Stomach (tissue), 9 donors: ENCODE data around the gene SLC7A14. TPM values are rescaled to one million over a fixed set of nuclear protein-coding genes. Genes with fewer than 3 reads are reported as not detected.
A peak's percentile ranks its signal among the peaks of the same experiment; 100 is the strongest.

Experiments
- DNase-seq, 2 donors: peaks; one replicate each; pipeline versions ENCODE4 v3.0.0 to v3.0.0-alpha.2; 2013 to 2019
- H3K27ac ChIP-seq, 5 donors: fragments of 200-600 bp in 4 of 5; sonication (generic) in 4 of 5; one replicate each; pipeline ENCODE4 v1.5.1; 2013 to 2019; ENCODE audit warnings: mild to moderate bottlenecking in 1 of 5, moderate library complexity in 1 of 5
- H3K27me3 ChIP-seq, 3 donors: fragments of 200-600 bp; sonication (generic); one replicate each; pipeline ENCODE4 v1.5.1; 2017 to 2019; ENCODE audit warnings: mixed run types in 1 of 3
- H3K36me3 ChIP-seq, 4 donors: fragments of 200-600 bp; sonication (generic); 1 replicate in 3 of 4; 2 replicates in 1 of 4; pipeline ENCODE4 v1.5.1; 2016 to 2019
- H3K4me1 ChIP-seq, 4 donors: fragments of 200-600 bp; sonication (generic); one replicate each; pipeline ENCODE4 v1.5.1; 2016 to 2019
- H3K4me3 ChIP-seq, 4 donors: fragments of 200-600 bp; sonication (generic) in 3 of 4; one replicate each; pipeline ENCODE4 v1.5.1; 2016 to 2019; ENCODE audit warnings: mild to moderate bottlenecking in 1 of 4
- H3K9me3 ChIP-seq, 4 donors: fragments of 200-600 bp; sonication (generic); one replicate each; pipeline ENCODE4 v1.5.1; 2016 to 2019
- CTCF ChIP-seq, 7 experiments: fragments of 450-650 bp in 4 of 7; fragments of 200-600 bp in 3 of 7; sonication (generic) in 3 of 7; IDR thresholded peaks; one replicate each; pipeline ENCODE4 v1.5.1; 2016 to 2019; ENCODE audit warnings: antibody characterized with exemption in 7 of 7, control low read depth in 2 of 7, mild to moderate bottlenecking in 1 of 7
- EP300 ChIP-seq: sonication (generic); formaldehyde crosslinking; IDR thresholded peaks from one replicate; pipeline ENCODE4 v1.6.1; 2017; ENCODE audit warnings: antibody characterized with exemption
- POLR2A ChIP-seq, 4 donors: fragments of 450-650 bp; IDR thresholded peaks; one replicate each; pipeline ENCODE4 v1.6.1; 2016; ENCODE audit warnings: antibody characterized with exemption in 4 of 4, control low read depth in 2 of 4, mild to moderate bottlenecking in 1 of 4, moderate library complexity in 1 of 4
- POLR2AphosphoS5 ChIP-seq, 3 donors: sonication (generic); formaldehyde crosslinking; IDR thresholded peaks; one replicate each; pipeline ENCODE4 v1.6.1; 2016; ENCODE audit warnings: antibody characterized with exemption in 3 of 3
- WGBS, 5 donors: extraction: QIAGEN DNeasy Blood & Tissue Kit in 3 of 5; methylation state at CpG; one replicate each; pipeline versions ENCODE4 v1.1.5 to v1.1.7; 2013 to 2018; 5-methylcytosine and 5-hydroxymethylcytosine counted together
- intact Hi-C: fragments of 100-400 bp; cut with DNase I; formaldehyde crosslinking; loops from one replicate; pipeline ENCODE4 v1.15.1; 2023; ENCODE audit warnings: low total_unique reads
- polyA plus RNA-seq, 3 donors: library from polyadenylated mRNA; stranded (reverse); fragments of 200-250 nt; gene quantifications; one replicate each; pipeline ENCODE4 v1.2.3, GENCODE V29; 2013
- total RNA-seq, 5 donors: library from RNA; depleted of rRNA; stranded (reverse); fragments of >200 nt; gene quantifications; one replicate each; pipeline versions ENCODE4 v1.1.0 to v1.2.3, GENCODE V29; 2014 to 2016
- donor health status: healthy with polysubstance abuse.
- donor health status: Bipolar disorder and iron deficiency.
- donor health status: healthy.

SLC7A14 gene
- total and polyA plus RNA-seq, 8 donors = 0.10 to 2.4 (median 0.43) TPM; not detected in 5

DNA sequence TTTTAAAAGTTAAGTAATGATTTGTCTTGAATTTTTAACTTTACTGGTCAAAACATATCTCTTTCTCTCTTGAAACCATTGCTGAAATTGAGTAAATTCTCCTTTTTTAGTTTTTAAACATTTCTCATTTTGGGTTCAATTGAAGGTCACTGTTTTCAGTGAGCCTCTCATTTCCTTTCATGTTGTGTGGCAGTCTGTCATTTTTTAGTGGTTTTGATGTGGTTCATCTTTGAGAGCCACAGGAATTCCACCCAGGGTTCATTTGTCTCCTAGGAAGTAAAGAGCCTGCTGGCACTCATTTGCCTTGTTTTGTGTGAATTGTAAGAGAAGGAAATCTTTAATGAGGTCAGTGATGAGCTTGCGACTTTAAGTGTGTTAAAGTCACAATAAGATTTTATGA lies 156.8 kb downstream of the SLC7A14 start:
- Histone ChIP-seq H3K27me3 (no peaks in the 10 kb centered on the region), H3K4me3 (no peak overlapping the region), H3K4me1 (no peaks in the 10 kb centered on the region), H3K36me3 (peaks cover 0 to 3% (median 0%) of the 10 kb centered on the region in 4 donors), H3K9me3 (no peaks in the 10 kb centered on the region), H3K27ac (no peak overlapping the region)
- TF ChIP-seq CTCF (IDR thresholded peaks at IDR 0.05) (no peak), POLR2A (IDR thresholded peaks at IDR 0.05) (no peak), EP300 (no peak), POLR2AphosphoS5 (IDR thresholded peaks at IDR 0.05) (no peak)
- intact Hi-C loops = no loop called here
- DNase-seq = no peak
- WGBS, 5 donors = 79 to 93% (median 90%) methylated on average over 1 of the region's 1 CpG

GRCh38 chr3:170428095-170428494 lies 157.8 kb downstream of the SLC7A14 start:
- TF ChIP-seq EP300 = no peak
- TF ChIP-seq POLR2A (IDR thresholded peaks at IDR 0.05) = no peak
- no peak for TF ChIP-seq POLR2AphosphoS5 (IDR thresholded peaks at IDR 0.05)
- TF ChIP-seq CTCF (IDR thresholded peaks at IDR 0.05) = no peak
- H3K27ac ChIP-seq = no peak overlapping the region

DNA sequence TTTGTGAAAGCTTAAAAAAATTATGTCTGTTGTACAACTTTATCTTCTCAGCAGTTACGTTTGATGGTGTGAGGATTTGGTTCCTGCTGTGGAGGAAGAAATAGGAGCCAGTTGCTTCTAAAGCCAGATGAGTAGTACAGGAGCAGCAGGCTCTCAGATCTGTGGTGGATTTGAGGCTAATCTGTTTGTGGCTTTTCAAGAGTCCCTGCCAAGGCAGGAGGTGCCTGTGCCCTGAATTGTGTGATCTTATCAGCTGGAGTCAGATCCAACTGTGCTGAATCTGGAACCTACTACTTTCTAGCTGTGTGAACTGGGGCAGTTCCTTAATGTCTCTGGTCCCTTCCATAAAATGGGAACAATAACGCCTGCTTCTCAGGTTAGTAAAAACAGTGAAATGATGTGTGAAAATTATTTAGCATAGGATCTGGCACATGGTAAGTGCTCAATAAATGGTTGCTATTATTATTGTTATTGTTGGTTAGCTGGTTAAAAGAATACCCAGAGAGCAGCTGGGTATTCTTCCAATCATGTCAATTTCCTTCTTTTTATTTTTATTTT lies 159.6 kb downstream of the SLC7A14 start:
- H3K36me3 ChIP-seq = peaks cover 0 to 5% (median 0%) of the 10 kb centered on the region in 4 donors
- intact Hi-C loops = no loop called here
- no peak overlapping the region for H3K4me3 ChIP-seq
- H3K27me3 ChIP-seq = no peaks in the 10 kb centered on the region
- TF ChIP-seq CTCF (IDR thresholded peaks at IDR 0.05) = no peak
- TF ChIP-seq POLR2A (IDR thresholded peaks at IDR 0.05) = no peak
- no peak for TF ChIP-seq EP300
- no peak for TF ChIP-seq POLR2AphosphoS5 (IDR thresholded peaks at IDR 0.05)
- H3K9me3 ChIP-seq = no peaks in the 10 kb centered on the region
- no peaks in the 10 kb centered on the region for H3K4me1 ChIP-seq
- H3K27ac ChIP-seq = no peak overlapping the region
- DNase-seq = no peak
- WGBS, 5 donors = 57 to 77% (median 68%) methylated on average over 2 of the region's 2 CpGs

More at GRCh38 chr3:170428095-170428494, 157.8 kb downstream of the SLC7A14 start:
- WGBS, 5 donors = 61 to 77% (median 74%) methylated on average over 2 of the region's 2 CpGs
- H3K27me3 ChIP-seq = no peaks in the 10 kb centered on the region
- peaks cover 0 to 5% (median 0%) of the 10 kb centered on the region in 4 donors for H3K36me3 ChIP-seq
- no peaks in the 10 kb centered on the region for H3K4me1 ChIP-seq
- intact Hi-C loops = no loop called here
- DNase-seq = no peak
- H3K9me3 ChIP-seq = no peaks in the 10 kb centered on the region
- no peak overlapping the region for H3K4me3 ChIP-seq

DNA sequence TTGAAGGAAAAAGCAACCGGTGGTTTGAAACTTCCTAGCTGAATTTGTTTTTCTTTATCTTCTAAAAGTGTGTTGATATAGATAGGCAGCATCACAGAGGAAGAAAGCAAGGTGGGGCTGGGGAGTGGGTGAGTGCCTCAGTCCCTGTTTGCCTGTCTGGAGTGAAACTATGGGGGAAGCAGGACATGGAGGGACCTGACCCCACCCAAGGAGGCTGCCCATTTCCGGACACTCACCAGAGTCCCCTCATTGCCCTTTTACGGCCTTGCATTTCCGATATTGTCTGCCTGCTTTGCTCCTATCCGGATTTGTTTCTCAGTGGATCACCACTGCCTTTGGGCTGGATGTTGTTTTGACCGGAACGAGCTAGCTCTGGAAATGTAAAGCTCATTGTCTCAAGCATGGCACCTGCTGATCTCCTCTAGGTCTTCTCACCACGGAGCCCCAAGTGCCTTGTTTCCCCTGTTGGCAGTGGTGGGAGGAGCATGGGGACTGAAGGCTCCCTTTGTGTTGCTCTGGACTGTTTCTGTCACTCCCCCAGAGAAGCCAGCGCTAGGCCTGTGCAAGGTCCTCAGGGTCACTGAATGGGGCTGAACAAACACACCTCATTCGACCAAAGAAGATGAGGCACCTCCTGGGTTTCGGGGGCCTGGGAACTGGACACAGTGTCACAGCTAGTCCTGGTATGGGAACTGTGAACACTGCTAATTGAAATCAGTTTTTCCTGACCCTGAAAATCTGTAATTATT lies 160.2 kb downstream of the SLC7A14 start:
- intact Hi-C loops = no loop called here
- DNase-seq = peak in 1 of 2 donors; percentile 33
- no peaks in the 10 kb centered on the region for H3K9me3 ChIP-seq
- 58 to 71% (median 66%) methylated on average over 11 of the region's 11 CpGs for WGBS, 5 donors
- H3K4me3 ChIP-seq = no peak overlapping the region
- no peak overlapping the region for H3K27ac ChIP-seq
- no peak for TF ChIP-seq POLR2AphosphoS5 (IDR thresholded peaks at IDR 0.05)
- TF ChIP-seq POLR2A (IDR thresholded peaks at IDR 0.05) = no peak
- no peak for TF ChIP-seq EP300
- TF ChIP-seq CTCF (IDR thresholded peaks at IDR 0.05) = no peak
- H3K27me3 ChIP-seq = peaks cover 0 to under 1% (median 0%) of the 10 kb centered on the region in 3 donors
- H3K4me1 ChIP-seq = peaks cover 0 to under 1% (median 0%) of the 10 kb centered on the region in 4 donors
- H3K36me3 ChIP-seq = peaks cover 0 to 5% (median 0%) of the 10 kb centered on the region in 4 donors
